Activated CD8-positive, alpha-beta memory T cell treated with anti-CD3 and anti-CD28 coated beads, Interleukin-2, amount 50 U/mL, for 1 hour (primary cell): Measurements from ENCODE around the gene PRR29.
"Not testable (repeated sequence)": the region's sequence is repeated elsewhere in the genome, so short reads cannot be mapped to it uniquely, and the experiment has no call there.

Experiments
- DNase-seq: peaks from one replicate; pipeline ENCODE4 v3.0.0-alpha.2; 2020; ENCODE audit errors: extremely low read depth

The PRR29 gene

DNA sequence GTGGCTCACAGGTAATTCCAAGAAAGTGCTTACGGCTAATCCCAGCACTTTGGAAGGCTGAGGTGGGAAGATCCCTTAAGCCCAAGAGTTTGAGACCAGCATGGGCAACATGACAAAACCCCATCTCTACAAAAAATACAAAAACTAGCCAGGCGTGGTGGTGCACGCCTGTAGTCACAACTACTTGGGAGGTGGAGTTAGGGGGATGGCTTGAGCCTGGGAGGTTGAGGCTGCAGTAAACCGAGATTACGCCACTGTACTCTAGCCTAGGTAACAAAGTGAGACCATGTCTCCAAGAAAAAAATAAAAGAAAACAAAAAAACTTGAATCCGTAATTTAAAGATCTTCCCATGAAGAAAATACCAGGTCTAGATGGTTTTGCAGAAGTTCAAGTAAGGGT lies 17.3 kb downstream of the PRR29 start:
- no peak for DNase-seq

DNA sequence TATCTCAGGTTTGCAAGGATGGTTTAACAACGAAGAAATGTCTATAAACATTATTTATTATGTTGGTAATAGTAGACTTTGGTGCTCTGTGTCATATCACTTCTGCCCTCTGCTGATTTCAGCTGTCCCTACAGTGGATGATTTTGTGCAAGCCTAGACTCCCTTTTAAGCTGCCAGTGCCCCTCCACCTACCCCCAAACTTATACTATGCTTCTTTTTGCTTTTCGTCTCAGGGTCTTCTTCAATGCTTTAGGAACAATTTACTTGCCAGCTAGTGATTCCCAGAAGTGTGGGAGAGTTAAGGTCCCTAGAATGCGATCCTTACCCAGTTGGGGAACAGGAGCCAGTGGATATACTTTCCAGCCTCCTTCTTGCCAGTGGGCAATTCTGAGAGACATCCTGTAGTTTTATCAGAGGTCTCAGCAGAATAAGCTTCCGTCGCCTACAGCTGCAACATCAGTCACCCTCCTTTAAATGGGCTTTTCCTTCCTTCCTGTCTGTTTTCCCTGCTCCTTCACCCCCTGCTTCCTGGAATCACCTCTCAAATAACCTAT lies 18.2 kb downstream of the PRR29 start:
- DNase-seq, result no peak

DNA sequence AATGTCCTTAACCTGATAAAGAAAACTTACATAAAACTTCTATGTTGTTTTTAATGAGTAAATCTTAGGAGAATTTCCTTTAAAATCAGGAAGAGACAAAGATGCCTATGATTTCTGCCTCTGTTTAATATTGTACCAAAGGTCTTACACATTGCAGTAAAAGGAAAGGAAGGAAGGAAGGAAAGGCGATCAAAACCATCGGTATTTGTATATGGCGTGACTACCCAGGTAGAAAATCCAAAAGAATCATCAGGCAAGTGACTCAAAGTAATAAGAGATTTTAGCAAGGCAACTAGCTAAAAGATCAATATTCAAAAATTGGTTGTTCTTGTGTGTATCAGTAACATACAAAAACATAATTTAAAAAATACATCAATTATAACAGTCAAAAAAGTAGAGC lies 18.8 kb downstream of the PRR29 start:
- no peak for DNase-seq

DNA sequence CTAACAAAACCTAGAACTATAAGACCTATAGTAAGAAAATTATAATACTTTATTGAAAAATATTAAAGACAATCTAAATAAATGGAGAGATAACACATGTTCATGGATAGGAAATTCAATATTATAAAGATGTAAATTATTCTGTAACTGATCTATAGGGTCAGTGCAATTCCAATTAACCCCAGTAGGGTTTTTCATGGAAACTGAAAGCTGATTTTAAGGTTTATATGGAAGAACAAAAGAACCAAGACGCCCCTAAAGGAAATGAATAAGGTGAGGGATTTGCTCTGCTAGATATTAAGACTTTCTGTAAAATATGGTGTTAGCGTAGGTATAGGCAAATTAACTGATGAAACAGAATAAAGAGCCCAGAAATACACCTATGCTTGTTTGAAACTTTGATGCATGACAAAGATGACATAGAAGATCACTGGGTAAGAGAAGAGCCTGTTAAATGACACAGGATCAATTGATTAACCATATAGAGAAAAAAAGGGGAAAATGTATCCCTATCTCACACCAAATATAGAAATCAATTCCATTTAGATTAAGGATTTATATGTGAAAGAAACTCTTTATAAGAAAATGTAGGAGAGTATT lies 19.3 kb downstream of the PRR29 start:
- DNase-seq, result no peak

DNA sequence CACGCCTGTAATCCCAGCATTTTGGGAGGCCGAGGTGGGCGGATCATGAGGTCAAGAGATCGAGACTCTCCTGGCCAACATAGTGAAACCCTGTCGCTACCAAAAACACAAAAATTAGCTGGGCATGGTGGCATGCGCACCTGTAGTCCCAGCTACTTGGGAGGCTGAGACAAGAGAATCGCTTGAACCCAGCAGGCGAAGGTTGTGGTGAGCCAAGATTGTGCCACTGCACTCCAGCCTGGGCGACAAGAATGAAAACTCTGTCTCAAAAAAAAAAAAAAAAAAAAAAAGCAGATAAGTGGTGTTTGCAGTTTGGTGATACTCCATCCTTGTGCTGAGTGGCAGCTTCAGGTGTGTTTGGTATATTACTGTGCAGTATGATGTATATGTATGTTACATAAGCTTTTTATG lies 21.4 kb downstream of the PRR29 start:
- DNase-seq, result not testable (repeated sequence)

DNA sequence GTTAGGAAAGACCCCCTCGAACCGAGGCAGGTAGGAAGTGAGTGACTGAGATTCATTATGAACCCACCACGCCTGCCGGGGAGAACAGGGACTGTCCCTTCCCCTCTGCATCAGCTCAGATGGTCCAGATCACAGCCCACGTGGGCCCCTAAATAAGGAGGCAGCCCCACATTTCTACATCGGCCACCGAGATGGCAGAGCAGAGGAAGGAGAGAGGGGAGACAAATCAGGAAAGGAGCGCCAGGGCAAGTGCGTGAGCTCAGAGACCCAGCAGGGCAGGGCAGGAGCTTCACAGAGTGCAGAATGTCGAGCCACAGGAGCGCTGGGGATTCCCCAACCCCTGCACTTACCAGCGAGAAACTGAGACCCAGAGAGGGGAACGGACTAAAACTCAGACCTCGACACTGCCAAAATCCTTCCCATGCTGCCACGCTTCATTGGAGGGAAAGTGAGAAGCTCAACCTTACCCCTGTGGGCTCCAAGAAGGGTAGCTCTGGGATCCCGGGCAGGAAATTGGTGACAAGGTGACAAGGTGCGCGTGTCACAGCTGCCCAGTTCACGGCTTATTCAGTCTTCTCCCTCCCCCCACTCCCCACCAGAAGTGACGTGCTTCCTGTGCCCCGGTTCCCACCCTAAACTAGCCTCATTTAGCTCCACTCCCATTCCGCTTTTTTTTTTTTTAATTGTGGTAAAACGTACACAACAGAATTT lies 22.1 kb downstream of the PRR29 start, which contains the start of gene ICAM2:
TSS of gene ICAM2 (minus strand) at position 578 of the 711 bp plus-strand sequence. CDS start 13,942 bp downstream, outside the sequence.
- DNase-seq, result peak; percentile 92

DNA sequence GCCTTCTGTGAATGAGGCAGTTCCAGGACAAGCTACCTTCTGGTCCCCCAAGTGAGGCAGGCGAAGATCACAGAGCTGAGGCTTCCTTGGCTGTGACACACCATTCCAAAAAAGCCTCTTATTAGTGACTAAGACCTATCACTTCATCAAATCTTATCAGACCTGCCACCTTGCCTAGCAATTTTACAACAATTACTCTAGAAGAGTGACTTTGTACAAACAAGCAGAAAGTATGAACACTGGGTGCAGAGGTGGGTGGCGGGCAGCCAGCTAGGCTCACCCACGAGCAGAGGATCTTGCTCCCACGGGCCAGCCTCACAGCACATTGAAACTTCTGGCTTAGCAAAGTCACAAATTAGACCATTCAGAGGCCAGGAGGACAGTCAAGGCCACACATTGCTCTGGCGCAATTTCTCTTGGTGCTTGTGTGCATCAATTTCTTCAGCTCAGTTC lies 24.5 kb downstream of the PRR29 start:
- no peak for DNase-seq

DNA sequence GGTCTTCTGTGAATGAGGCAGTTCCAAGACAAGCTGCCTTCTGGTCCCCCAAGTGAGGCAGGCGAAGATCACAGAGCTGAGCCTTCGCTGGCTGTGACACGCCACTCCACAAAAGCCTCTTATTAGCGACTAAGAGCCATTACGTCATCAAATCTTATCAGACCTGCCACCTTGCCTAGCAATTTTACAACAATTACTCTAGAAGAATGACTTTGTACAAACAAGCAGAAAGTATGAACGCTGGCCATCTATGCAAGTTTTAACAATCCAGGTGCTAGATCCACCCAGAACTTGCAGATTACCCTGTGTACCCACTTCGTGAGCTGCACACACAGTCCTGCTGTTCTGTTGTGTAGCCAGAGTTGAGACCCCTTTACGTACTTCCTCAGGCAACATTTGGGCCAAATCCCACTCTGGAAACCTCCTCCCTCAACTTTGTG lies 26.1 kb downstream of the PRR29 start:
- no peak for DNase-seq

DNA sequence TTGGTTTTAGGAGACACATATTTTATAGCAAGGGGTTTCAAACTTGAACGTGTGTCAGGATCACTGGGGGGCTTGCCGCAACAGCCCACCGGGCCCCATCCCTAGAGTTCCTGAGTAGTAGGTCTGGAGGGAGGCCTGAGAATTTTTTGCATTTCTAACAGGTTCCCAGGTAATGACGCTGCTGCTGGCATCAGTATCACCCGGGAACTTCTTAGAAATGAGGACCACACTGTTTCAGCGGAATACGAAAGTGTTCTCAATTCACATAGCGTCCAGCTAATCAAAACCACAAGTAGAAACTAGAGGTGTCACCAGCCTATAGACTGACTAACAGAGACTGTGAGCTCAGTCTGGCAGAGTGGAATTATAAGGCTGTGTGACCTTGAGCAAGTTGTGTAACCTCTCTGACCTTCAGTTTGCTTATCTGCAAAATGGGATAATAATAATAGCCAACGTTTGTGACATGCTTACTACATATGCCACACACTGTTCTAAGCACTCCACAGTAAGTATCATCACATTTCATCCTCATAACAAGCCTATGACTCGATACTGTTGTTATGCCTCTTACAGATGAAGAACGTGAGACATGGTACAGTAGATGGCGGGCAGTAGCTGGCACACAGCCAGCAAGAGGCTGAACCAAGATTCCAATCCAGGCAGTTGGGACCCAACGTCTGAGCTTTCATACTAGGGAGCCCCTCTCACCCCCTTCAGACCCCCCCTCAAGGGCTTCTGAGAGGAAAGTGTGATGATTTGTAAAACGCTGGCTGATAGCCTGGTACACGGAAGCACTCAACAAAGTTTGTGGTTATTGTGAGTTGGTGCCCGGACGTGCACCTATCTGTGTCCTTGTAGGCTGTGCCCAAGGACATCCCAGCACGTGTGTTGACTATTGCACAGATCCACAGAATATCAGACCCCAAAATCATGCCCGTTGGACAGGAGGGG lies 26.9 kb downstream of the PRR29 start:
- DNase-seq, result peak; percentile 33

DNA sequence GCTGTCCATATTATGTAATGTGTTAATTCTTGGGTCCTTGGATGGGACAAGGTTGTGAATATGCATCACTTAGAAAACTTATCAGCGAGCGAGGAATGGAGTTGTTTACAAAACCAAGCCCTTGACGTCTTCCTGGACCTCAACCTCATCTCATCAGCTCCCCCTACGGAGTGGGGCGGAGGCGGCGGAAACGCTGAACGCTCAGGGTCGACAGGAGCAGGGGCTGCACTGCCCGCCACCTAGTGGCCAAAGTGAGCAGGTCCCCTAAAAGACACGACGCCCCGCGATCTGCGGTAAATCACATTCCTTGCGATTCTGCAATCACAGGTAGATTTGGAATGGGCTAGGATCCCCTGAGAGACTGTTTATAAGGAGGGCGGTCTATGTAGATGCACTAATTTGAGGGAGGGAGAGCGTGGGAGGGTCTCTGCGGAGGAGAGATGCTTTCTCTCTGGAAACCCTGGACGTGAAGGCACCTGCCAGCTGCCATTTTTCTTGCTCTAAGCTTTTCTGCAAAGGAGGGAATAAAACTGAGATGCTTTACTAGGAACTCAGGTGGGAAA lies 27.7 kb downstream of the PRR29 start:
- DNase-seq, result peak; percentile 90

DNA sequence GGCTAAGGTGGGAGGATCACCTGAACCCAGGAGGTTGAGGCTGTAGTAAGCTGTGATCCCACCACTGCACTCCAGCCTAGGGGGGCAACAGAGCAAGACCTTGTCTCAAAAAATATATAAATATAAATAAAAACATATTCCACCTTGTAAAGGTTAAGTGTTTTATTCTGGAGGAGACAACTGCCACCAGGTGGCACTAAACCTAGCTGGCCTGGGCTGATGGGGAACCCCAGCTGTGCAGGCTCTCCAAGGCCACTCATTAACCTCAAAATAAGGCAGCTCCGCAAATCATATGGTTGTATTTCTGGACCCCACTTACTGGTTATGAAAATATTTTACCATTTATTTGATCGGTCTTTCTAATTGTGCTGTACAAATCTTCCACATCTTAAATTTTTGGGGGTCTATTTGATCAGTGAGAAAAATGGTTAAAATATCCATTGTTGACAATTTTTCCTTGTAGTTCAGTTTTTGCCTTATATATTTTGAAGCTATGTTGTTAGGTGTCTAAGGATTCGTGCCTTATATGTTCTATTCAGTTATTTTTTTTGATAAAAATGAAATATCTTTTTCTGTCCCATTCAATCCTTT lies 30.8 kb downstream of the PRR29 start:
- DNase-seq, result peak; percentile 45

DNA sequence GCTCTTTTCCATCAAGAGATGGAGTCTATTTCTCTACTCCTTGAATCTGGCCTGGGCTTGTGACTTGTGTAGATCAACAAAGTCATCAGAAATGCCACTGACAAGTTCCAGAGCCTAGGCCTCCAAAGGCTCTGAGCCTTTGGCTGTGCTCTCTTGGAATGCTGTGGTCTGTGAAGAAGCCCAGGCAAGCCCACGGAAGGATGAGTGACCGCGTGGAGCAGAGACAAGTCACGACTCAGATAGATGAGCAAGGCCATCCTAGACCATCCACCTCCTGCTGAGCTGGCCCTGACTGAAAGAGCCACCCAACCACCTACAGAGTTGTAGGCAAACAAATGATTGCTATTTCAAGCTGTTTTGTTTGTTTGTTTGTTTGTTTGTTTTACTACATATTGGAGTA lies 33.9 kb downstream of the PRR29 start:
- no peak for DNase-seq

DNA sequence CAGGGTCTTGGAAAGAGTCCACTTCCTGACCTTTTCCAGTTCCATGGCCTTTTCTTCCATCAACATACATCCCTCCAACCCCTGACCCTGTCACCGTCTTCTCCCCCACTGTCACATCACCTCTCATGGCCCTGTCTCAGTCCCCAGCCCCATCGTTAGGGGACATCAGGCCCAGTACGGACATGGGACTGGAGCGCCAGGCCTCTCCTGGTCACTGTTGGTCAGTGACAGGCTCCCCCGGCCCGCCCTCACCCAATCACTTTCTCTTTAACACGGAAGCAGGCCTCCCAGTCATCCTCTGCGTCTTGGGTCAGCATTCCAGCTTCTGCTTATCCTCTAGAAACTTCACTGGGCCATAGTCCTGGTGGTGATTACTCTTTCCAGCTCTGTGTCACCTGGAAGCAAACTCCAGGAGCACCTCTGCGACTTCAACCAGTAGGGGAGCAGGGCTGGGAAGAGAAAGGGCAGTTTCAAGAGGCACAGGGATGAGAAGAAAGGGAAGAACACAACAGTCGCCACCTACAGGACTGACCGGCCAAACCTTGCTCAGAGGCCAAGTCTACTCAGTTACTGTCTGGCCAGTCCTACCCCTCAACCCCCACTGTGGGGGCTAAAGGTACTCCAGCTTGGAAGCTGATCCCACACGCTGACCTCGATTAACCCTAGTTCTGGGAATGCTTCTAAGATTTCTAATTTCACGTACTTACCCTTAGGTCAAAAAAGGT lies 38.2 kb downstream of the PRR29 start:
- DNase-seq, result no peak

DNA sequence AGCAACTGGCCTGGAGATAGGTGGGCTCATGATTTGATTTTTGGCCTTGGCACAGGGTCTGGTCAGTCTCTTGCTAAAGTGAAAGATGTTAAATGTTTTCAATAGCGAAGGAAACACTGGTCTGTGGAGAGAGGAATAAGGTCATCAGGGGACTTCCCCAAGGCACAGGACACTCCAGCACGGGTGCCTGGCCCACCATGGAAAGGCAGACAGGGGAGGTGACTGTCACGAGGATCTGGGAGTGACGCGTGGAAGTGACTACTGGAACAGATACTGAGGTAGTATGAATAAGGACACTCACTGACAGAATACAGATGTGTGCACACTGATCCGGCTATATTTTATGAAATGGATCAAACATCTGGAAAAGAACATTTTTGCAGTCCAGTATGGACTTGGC lies 39.0 kb downstream of the PRR29 start:
- DNase-seq, result no peak

DNA sequence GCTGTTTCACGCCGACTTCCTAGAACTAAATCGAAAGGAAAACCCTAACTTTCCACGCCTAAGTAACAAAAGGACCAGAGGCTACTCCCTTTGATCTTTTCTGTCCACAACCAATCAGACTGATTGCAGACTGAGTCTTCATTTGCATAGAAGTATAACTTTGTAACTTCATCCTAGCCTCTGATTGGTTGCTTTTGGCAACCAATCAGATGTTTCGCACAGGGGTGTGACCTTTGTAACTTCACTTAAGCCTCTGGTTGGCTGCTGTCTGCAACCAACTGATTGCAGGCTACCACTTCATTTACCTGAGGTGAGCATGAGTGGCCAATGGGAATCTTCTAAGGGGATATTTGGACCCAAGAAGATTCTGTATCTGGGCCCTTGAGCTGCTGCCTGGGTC lies 39.7 kb downstream of the PRR29 start:
- no peak for DNase-seq

DNA sequence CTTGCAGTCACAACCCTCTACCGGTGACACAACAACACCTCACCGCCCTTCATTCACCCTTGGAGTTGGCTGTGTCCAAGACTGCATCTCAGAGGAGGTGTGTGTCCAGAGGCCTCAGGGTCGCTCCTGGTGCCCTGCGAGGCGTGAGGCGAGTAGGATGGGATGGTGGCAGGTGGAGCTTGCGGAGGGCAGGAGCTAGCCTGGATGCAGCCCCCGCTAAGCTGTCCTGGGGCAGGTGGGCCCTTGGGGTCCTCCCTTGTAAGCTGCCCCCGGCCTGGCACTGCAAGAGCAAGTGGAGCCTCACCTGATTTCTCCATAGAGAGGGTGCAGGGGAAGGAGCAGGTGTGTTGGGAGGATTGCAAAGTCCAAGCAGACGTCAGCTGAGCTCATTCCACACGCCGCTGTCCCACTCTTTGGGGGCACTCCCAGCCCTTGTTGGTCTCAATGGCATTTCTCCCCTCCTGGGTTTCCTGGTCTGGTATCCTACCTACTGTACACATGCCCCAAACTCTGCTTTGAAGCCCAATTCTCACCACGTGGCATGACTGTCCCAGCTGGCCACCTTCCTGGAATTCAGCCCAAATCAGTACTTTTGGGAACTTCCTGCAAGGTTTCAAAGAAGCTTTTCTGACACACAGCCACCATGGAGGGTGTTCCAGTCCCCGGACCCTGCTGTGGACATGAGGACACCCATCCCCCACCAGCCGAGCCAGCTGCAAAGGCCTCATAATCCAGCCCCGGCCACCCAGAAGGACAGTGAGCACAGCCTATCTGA lies 40.4 kb downstream of the PRR29 start:
- DNase-seq, result no peak

DNA sequence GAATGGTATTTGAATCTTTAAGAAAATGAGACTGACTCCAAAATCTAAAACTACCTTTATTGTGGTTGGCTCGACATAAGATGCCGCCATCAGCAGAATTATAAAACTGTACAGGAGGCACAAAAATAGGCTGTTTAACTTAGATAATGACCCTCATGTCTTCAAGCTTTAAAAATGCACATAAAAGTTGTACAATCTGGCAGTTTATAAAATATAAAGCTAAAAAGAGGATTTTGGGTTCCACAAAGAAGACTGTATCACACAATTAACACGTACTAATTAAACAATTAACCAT lies 40.9 kb downstream of the PRR29 start:
- no peak for DNase-seq

DNA sequence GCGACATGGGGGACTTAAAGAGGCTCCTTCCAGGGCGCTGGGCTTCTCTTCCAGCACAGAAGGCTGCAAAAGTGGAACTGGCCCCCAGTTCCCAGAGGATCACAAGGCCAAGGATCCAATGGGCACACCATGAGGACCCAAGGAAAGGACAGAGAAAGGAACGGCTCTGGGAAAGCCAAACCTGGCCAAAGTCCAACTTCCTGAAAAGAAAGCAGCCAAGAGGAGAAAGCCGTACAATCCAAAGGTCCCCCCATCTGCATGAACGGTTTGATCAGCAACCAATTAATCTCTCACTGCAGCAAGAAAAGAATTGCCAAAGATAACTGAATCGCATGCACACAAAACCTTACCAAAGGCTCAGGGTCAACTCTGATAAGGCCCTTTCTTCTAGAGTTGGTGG lies 42.1 kb downstream of the PRR29 start:
- no peak for DNase-seq

DNA sequence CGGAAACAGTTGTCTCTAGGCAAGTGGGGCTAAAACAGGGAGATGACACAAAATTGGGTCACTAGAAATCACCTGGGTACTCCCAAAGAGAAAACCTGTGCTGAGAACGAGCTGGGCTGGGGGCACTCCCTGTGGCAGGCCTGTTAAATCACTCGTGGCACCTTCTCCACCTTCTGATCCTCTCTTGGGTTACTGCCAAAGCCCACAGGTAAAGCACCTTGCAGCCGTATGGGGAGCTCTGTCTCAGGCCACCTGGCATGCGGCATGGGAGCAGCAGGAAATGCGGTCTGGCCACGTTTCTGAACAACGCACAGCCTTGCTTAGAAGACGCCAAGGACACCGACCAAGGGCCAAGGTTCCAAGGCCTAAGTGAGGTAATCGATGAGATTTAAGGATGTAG lies 43.8 kb downstream of the PRR29 start:
- DNase-seq, result no peak
